B cell (primary cell): Measurements from ENCODE around the gene PTPRG.

Source experiments
- CTCF ChIP-seq: fragments of 200-600 bp; IDR thresholded peaks from one replicate; pipeline ENCODE4 v1.8.0; 2022; ENCODE audit warnings: antibody characterized with exemption, mild to moderate bottlenecking
- EZH2 ChIP-seq: IDR thresholded peaks from 2 replicates; pipeline ENCODE4 v1.6.1; 2012; ENCODE audit warnings: borderline replicate concordance, low read depth, mild to moderate bottlenecking, moderate library complexity, low read length; ENCODE audit not compliant: insufficient read depth, poor library complexity, severe bottlenecking

DNA sequence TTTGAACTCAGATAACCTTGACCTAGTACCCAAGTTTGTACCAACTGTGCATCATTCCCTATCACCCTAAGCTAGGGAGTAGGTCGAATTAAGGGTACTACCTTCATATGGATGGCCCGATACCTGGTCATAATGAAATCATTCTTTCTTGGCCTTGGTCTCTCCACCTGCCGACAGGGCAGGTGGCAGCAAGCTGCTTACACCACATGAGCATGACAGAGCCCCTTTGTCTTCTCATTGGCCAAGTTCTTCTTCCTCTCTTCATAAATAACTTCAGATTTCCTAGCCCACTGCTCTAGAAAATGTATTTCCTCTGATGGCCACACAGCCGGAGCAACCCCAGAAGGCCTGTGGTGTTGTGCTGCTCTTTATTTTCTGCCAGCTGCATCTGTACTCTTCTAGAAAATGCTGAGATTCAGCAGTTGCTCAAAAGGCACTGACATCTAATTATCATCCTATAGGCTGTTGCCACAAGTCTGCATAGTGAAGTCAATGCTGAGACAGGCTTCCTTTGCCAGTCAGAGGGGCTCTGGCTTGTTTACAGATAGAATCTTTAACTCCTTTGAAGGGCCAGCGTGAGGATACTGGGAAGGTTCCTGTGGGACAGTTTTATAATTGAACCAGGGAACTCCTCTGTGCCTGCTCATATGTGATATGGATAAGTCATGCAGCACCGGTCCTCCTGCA is 304.2 kb downstream of the PTPRG start:
- TF ChIP-seq CTCF (no peak), EZH2 (no peak)
